GM21825 (cell line): ENCODE data around the gene PAWR.
"Not testable (repeated sequence)": the region's sequence is repeated elsewhere in the genome, so short reads cannot be mapped to it uniquely, and the experiment has no call there.

Source experiments
- ATAC-seq: cut with Tn5 transposase; IDR thresholded peaks from one replicate; pipeline ENCODE4 v1.9.1; 2021; ENCODE audit warnings: mild to moderate bottlenecking, moderate library complexity; ENCODE audit not compliant: unreplicated experiment

PAWR gene

DNA sequence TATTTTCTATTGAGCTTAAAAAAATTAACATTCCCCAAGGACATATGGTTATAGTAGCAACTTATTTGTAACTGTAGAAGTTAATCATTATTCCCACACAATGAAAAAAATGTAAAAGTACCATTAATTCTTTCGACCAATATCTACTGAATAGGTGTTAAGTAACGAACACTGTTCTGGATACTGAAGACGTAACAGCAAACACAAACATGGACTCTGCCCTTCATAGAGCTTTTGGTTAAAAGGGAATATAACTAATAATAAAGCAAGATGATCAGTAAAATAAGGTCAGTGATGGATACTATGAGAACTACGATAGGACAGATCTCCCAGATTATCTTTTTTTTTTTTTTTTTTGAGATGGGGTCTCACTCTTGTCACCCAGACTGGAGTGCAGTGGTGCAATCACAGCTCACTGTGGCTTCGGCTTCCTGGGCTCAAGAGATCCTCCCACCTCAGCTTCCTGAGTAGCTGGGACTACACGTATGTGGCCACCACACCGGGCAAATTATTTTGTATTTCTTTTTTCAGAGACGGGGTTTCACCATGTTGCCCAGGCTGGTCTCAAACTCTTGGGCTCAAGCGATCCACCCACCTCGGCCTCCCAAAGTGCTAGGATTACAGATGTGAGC, 93.9 kb downstream of the PAWR start:
- no peak for ATAC-seq

DNA sequence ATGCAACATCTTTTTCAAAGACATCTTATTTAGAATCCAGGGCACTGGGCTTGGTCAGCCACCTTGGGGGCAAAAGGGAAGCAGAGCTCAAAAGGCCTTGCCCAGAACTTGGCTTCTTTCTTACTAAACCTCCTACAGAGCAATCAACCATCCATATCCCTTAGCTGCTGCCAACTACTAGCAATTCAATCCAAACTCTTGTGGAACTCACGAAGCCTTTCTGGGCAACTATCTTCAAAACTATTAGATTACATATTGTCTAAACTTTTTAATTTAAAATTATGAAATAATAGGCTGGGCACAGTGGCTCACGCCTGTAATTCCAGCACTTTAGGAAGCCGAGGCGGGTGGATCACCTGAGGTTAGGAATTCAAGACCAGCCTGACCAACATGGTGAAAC, 95.5 kb downstream of the PAWR start:
- no peak for ATAC-seq

DNA sequence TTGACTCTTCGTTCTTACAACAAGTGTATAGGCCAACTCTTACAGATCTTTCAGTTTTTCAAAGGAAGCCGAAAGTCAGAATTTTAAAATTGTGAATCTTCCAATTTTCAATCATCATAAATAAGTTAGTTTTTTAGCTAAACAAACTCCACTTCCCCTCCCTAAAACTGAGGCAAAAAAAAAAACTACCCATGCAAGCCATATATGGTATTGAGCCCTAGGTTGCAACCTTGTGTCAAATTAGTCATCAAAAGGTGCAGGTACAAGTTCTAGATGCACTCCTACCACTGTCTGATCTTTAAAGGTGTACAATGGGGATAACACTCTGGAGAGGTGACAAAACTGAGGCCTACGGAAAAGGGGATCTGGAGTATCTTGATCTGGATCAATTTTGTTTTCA, 97.9 kb downstream of the PAWR start:
- ATAC-seq: no peak

DNA sequence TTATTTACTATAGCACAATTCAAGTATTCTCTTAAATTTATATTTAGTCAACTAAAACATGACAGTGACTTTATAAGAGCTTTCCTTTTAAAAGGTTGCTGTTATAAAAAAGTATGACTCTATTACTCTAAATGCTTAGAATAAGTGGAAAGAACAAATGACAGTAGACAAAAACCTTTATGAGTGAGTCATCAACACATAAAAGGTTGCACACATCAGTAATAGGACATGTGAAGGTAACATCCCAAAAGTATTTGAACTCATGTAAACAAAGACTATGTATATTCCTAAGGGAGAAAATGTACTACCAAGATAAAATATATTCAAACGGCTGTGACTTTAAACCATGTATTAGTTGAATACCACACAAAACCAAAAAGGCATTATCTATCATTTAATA, 98.8 kb downstream of the PAWR start:
- no peak for ATAC-seq

DNA sequence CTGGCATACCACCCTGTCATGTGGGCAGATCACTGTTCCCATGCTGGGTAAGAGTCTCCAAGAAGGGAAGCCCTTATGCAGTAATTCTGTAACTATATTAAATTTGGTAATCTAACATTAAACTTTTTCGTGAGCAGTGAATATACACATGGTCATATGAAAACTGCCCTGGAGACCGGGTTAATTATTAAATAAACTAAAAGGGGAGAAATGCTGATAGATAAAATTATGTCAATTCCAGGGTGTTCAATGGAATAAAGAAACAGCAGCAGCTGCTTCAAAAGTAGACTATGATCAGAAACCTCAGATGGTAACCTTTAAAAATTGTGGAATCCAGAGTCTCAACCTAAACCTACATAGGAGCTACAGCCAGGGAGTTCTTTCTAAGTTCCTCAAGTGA, 100.0 kb downstream of the PAWR start:
- no peak for ATAC-seq

DNA sequence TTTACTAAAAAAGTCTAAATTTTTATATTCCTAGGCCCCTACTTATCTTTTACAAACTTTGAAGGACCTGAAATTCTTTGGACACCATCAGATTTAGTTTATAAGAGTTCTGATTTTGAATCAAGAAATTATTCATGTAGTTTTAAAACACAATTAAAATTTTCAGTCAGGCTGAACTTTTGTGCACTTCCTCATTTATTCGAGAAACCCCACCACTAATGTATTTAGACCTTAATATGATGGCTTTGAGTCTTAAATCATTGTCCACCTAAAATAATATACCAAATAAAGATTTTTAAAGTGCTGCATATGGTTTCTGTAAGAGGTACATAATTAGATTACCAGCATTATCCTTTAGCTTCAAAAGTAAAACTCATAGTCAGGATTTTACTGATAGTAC, 103.4 kb downstream of the PAWR start:
- no peak for ATAC-seq

DNA sequence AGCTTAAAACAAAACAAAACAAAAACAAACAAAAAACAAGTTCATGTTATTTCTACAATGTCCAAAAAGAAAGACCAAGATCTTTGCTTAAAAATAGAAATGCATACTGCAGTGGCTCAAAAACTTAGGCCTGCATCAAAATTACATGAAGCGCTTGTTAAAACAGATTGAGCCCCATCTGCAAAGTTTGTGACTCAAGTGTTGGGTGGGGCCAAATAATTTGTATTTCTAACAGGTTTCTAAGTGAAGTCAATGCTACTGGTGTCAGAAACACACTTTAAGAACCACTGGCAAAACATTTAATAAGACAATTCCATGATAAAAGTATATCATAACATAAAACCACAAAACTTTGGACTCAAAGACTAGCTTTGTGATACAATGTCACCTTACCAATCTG, 105.6 kb downstream of the PAWR start:
- no peak for ATAC-seq

DNA sequence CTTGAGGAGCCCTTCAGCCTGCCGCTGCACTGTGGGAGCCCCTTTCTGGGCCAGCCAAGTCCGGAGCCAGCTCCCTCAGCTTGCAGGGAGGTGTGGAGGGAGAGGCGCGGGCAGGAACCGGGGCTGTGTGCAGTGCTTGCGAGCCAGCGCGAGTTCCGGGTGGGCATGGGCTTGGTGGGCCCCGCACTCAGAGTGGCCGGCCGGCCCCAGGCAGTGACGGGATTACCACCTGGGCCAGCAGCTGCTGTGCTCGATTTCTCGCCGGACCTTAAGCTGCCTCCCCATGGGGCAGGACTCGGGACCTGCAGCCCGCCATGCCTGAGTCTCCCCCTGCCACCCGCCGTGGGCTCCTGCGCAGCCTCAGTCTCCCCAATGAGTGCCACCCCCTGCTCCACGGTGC, 116.9 kb downstream of the PAWR start:
- ATAC-seq: no peak

DNA sequence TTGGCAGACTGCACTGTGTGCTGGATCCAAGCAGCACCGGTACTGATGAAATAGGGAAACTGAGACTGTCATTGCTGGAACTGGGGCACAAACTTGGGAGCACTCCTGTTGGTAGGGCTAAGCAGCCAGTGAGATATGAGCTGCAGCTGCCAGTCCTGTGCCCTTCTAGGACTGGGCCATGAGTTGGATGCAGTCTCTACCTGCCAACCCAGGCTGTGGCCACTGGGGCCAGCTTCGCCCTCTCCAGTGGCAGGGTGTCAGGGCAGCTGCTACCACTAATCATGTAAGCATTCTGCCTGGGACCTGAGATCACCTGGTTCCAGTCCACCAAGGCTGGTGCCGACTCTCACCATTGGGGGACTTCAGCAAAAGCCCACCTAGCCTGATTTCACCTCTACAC, 121.1 kb downstream of the PAWR start:
- ATAC-seq: no peak

DNA sequence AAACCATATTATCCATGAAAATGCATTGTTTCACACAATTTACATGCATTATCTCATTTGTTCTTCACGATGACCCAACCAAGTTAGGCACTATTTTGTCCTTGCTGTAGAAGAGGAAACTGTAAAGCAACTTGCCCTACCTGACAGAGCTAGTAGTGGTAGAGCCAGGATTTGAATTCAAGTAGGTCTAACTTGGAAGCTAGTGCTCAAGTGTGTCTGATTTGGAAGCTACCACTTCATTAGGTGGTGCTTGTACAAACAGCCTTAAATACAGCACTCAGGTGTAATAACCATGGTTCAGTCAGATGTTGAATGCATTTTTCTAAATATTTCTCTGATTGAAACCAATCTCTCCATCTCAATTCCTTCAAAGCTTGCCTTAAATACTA, 123.6 kb downstream of the PAWR start:
- ATAC-seq: no peak

DNA sequence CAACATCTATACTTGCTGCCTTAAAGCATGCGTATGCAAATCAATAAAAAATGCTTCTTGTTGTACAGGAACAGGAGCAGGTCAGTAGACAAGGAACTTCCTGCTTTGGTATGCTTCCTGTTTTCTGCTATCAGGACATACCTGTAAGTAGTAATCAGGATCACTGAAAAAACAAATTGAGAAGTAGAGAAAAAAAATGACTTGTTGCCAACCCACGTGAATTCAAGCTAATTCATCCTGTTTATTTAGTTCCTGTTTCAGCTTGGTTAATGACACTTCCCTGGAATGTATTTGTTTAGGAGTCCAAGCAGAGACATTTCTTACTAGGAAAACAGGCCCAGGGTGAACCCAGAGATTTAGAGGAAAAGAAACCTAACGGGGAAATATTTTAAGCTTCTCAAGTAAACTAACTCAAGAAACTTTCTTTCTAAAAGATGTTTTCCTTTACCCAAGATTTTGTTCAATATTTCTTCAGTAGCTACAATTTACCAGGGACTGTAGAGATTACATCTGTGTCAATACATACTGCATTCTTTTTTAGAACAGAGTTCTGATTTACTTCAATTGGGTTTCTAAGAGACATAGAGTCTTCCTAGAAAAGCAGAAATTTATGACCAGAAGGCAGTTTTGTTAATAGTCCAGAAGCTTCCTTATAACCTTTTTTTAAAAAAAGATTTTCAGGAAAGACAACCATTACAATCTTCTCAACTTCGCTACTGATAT, 124.2 kb downstream of the PAWR start:
- no peak for ATAC-seq

DNA sequence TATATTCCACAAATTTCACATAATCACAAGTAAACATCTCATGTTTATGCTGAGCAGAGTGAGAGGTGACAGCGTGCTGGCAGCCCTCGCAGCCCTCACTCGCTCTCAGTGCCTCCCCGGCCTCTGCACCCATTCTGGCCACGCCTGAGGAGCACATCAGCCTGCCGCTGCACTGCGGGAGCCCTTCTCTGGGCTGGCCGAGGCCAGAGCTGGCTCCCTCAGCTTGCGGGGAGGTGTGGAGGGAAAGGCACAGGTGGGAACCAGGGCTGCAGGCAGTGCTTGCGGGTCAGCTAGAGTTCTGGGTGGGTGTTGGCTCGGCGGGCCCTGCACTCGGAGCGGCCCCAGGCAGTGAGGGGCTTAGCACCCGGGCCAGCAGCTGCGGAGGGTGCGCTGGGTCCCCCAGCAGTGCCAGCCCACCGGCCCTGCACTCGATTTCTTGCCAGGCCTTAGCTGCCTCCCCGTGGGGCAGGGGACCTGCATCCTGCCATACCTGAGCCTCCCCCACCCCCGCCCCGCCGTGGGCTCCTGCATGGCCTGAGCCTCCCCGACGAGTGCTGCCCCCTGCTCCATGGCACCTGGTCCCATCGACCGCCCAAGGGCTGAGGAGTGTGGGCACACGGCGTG, 125.9 kb downstream of the PAWR start:
- not testable (repeated sequence) for ATAC-seq

DNA sequence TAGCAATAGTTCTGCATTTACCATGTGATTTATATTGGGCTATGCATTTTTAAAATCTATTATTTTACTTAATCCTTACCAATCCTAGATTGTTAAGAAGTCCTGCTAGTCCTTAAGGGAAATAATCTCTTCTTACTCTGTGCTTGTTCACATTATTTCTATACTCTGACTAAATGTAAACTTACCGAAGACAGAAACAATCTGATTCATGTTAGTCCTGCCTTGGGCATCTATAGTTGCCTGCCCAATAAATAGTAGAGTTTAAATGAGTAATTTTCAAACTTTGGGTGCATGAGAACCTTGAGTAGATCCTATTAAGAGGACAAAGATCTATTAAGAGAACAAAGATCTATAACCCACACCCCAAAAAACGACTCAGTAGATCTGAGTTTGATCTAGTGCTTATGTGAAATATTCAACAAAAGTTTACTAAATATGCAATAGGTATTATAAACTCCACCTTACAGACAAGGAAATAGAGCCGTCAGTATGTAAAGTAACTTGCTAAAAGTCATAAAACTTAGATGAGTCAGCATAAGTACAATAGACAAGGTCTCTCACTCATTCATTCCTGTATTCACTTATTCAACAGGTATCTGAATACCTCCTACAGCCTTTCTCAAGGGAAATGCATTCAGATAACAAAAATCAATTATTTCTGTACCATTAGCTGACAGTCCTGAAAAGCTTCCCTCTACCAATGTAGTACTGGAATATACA, 127.6 kb downstream of the PAWR start:
- no peak for ATAC-seq

DNA sequence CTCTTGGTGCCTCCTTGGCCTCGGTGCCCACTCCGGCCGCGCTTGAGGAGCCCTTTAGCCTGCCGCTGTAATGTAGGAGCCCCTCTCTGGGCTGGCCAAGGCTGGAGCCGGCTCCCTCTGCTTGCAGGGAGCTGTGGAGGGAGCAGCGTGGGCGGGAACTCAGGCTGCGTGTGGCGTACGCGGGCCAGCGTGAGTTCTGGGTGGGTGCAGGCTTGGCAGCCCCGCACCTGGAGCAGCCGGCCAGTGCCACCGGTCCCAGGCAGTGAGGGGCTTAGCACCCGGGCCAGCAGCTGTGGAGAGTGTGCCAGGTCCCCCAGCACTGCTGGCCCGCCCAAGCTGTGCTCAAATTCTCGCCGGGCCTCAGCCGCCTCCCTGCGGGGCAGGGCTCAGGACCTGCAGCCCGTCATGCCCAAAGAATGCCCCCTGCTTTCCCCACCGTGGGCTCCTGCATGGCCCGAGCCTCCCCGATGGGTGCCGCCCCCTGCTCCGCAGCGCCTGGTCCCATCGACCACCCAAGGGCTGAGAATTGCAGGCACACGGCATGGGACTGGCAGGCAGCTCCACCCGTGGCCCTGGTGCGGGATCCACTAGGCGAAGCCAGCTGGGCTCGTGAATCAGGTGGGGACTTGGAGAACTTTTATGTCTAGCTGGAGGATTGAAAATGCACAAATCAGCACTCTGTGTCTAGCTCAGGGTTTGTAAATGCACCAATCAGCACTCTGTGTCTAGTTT, 129.2 kb downstream of the PAWR start:
- no peak for ATAC-seq

DNA sequence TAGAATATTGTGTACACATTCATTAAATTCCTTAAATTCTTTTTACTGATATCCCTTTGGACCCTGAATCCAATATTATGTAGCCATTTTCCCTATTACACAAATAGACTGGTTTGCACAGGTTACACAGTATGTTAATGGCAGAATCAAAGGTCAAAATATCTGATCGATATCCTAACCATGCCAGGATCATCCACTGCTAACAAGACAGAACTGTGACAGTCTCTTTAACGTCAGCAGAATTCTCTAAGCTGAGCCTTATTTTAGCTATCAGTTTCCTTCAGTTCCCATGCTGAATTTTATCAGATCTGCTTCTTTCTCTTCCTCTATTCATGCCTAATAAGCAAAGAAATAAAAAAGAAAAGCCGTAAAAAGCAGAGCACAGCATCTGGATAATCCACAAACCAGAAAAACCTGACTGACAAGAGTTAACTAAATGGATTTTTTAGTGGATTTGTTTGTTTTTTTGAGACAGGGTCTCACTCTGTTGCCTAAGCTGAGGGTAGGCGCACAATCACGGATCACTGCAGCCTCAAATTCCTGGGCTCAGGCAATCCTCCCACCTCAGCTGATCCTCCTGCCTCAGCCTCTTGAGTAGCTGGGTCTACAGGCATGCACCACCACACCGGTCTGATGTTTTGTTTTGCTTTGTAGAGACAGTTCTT, 130.4 kb downstream of the PAWR start:
- no peak for ATAC-seq

DNA sequence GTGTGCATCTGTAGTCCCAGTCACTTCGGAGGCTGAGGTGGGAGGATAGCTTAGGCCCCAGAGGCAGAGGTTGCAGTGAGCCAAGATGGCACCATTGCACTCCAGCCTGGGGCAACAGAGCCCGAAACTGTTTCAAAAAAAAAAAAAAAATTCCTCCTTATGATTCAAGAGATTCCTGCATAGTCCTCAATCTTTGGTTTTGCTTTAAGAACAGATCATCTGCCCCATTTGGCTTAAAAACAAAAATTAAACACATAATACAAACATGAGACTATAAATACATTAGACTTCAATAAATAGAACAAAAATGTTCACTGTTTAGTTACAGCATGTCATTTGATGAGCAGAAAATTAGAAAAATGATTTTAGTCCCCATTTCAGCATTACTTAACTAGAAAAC, 131.2 kb downstream of the PAWR start:
- no peak for ATAC-seq

DNA sequence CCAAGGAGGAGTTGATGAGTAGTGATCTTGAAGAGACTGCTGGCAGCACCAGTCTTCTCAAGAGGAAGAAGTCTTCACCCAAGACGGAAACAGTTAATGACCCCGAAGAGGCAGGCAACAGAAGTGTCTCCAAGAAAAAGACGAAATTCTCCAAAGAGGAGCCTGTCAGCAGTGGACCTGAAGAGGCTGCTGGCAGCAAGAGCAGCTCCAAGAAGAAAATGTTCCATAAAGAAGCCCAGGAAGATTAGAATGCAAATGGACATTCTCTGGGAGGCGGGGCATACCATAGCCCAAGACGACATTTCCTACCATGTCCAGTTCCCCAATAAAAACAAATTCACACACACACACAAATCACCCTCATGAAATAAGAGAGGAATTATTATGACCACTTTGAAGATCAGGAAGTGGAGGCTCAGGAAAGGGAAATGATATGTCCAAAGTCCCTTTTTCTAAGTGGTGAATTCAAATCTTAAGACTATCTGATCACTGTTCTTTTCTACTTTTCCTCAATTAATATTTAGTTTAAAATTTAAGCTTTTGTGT, 131.8 kb downstream of the PAWR start:
- no peak for ATAC-seq

DNA sequence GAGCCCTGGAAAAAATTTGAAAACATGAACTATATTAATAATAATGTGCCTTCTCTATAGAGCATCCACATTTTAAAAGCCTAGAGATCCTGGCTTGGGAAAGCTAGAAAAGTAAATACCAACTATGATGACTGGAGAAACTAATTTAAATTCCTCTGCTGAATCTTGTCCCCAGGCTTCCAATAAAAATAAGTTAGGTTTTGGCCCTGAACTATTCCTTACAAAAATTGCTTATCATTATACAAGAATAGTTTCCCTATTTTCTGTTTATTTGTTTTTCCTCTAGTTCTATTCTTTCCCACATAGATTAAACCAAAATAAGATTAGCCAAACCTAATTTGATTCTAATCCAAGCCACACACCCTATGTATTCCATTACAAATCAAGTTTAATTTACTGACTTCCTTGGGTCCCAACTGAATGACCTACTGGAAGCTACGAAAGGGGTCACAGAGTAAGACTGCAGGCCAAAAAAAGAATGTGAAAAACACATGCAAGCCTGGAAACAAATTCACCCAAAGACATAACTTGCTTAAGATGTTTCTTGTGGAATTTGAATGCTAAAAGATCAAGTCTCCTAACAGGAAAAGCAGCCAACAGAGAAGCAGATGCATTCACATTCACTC, 133.0 kb downstream of the PAWR start:
- ATAC-seq: no peak

DNA sequence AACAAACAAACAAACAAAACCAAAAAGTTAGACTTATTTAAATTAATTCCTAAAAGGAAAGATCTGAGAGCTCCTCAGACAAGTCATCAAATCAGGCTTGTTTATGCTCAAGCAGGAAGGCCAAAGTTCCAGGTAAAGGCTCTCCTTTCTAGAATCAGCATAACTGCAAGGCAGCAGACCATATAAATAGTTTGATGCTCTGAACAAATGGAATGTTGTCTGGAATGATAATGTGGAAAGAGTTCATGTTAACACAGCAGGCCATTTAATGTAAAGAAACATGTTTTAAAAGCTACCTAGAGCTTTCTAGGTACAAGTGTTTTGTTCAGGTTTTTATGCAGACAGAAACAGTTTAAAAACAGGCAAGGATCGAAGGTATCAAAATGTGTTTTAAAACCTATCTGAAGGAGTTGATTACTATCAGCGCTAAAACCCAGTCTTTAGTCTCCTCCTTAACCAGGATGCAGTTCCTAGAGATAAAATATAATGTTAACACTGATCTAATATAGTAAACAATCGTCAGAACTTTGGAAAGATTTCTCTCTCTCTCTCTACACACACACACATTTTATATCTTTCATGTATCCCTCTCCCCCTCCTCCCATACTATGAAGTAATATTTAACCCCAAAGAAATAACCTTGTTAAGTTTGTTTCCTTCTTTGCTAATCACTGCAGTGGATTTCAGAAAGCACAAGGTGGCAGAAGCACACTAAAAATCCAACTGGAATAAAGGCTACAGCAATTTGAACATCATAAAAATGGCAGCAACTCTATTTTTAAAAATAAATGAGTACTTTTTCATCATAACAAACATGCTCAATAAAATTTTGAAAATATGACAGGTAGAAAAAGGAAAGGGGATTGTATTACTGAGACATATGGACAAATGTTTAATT, 135.5 kb downstream of the PAWR start:
- no peak for ATAC-seq
